Upper lobe of right lung (tissue), 1 donor: Measurements from ENCODE around the gene SPECC1L. TPM values are rescaled to one million over a fixed set of nuclear protein-coding genes. Genes with fewer than 3 reads are reported as not detected.

Source experiments
- ATAC-seq: fragments of 200-7000 bp; cut with Tn5 transposase; one replicate; pipeline ENCODE4 v1.9.1; 2020; ENCODE audit warnings: mild to moderate bottlenecking, moderate library complexity
- DNase-seq: peaks from one replicate; pipeline ENCODE4 v3.0.0-alpha.2; 2020
- H3K27ac ChIP-seq: fragments of 200-600 bp; one replicate; pipeline ENCODE4 v1.8.0; 2022
- H3K27me3 ChIP-seq: fragments of 200-600 bp; one replicate; pipeline ENCODE4 v1.8.0; 2022; ENCODE audit warnings: mild to moderate bottlenecking
- H3K36me3 ChIP-seq: fragments of 200-600 bp; one replicate; pipeline ENCODE4 v1.8.0; 2022
- H3K4me1 ChIP-seq: fragments of 200-600 bp; one replicate; pipeline ENCODE4 v1.8.0; 2022
- H3K4me3 ChIP-seq: fragments of 200-600 bp; one replicate; pipeline ENCODE4 v1.8.0; 2022; ENCODE audit warnings: mild to moderate bottlenecking
- H3K9me3 ChIP-seq: fragments of 200-600 bp; one replicate; pipeline ENCODE4 v1.8.0; 2022
- intact Hi-C: fragments of 100-400 bp; cut with DNase I; formaldehyde crosslinking; loops from one replicate; pipeline ENCODE4 v1.11.0; 2022
- total RNA-seq: library from RNA; stranded (reverse); fragmentation: NEBNext Ultra II Directional; extraction: Animal tissue kit (Norgen Biotek cat#: 25700); gene quantifications from one replicate; pipeline ENCODE4 v1.2.1, GENCODE V29; 2021
- TF ChIP-seq, protein P1 (sequence below): fragments of 200-600 bp; IDR thresholded peaks from one replicate; pipeline ENCODE4 v1.8.0; 2022; ENCODE audit warnings: antibody characterized with exemption
- donor health status: DM: no; HTN: yes; CAD: no; lungs with severe emphysema.

The SPECC1L gene
- total RNA-seq, 1 donor from 2014 or later, result 87.1 TPM

DNA sequence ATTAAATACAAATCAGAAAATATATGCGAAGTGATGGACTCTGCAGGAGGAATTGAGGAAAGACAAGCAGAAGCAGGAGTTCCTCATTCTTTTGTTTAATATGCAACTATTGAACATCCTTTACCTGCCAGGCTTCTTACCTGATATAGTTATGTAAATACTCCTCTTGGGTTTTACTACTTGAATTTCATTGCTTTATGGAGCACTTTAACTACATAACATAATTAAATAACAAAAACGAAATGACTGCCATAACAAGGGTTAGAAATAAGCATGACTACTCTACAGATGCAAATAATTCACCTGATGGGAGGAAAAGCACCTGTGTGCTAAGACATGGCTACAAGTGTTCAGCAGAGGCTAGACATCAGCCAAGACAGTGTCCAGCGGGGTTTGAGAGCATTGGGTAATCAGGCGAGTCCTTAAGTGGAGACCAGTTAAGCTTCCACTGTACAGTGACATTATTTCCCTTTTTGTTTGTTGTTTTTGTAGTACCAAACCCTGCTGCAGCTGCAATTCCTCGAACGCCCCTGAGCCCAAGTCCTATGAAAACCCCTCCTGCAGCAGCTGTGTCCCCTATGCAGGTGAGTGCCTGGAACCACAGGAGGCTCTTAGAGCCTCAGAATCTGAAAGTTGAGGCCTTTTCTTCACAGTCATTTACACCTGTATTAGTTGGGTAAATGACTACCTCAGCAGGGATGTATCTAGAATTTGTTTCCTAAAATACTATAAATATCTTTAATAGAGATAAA lies 67.4 kb downstream of the SPECC1L start:
- H3K9me3 ChIP-seq, result no peaks in the 10 kb centered on the region
- H3K27me3 ChIP-seq, result no peaks in the 10 kb centered on the region
- peaks cover 86% of the 10 kb centered on the region for H3K36me3 ChIP-seq
- peak; percentile 82 for ATAC-seq
- H3K27ac ChIP-seq, result no peak overlapping the region
- no peak for DNase-seq
- TF ChIP-seq, protein P1, sequence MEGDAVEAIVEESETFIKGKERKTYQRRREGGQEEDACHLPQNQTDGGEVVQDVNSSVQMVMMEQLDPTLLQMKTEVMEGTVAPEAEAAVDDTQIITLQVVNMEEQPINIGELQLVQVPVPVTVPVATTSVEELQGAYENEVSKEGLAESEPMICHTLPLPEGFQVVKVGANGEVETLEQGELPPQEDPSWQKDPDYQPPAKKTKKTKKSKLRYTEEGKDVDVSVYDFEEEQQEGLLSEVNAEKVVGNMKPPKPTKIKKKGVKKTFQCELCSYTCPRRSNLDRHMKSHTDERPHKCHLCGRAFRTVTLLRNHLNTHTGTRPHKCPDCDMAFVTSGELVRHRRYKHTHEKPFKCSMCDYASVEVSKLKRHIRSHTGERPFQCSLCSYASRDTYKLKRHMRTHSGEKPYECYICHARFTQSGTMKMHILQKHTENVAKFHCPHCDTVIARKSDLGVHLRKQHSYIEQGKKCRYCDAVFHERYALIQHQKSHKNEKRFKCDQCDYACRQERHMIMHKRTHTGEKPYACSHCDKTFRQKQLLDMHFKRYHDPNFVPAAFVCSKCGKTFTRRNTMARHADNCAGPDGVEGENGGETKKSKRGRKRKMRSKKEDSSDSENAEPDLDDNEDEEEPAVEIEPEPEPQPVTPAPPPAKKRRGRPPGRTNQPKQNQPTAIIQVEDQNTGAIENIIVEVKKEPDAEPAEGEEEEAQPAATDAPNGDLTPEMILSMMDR, result no peak
- intact Hi-C loops, result no loop called here
- no peak overlapping the region for H3K4me3 ChIP-seq
- H3K4me1 ChIP-seq, result peaks cover 21% of the 10 kb centered on the region

DNA sequence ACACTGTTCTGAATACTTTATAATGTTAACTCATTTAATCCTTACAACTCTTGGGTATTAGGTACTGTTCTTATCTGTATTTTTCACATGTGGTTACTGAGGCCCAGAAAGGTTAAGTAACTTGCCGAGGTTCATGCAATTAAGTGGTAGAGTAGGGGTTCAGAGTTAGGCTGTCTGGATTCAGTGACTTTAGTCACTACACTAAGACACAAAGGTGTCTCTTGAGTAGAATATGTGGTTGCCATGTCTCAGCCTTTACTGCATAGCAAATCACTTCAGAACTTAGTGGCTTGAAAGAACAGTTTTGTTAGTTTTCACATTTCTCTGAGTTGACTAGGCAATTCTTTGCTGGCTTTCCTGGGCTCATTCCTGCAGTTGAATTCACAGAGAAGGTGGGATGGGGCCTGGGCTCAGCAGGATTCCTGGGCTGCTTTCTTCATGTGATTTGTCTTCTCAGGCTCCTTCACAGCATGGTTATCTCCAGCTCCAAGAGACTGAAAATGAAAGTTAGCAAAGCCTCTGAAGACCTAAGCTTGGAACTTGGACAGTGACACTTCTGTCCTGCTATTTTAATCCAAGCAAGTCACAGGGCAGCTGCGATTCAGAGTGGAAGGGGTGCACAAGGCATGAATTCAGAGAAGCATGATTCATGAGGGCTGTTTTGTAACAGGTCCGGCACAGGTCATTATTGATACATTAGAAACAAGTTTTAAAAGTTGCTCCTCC lies 68.3 kb downstream of the SPECC1L start:
- intact Hi-C loops, result no loop called here
- ATAC-seq, result peak; percentile 53
- H3K36me3 ChIP-seq, result peaks cover 88% of the 10 kb centered on the region

DNA sequence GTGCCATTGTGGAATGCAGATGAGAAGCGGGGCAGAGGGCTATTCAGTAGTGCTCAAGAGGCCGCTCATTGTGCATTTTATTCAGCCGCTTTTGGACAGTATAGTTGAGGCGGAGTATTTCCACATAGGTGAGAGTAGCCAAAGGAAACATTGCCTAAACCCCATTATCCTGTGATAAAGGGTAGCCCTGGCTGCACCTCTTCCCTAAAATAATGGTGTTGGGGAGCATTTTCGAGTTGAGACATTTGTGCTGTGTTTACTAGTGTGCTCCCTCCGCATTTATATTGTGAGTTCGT lies 68.8 kb downstream of the SPECC1L start:
- Histone ChIP-seq H3K9me3 (no peaks in the 10 kb centered on the region), H3K27ac (peak overlapping the region; percentile 4), H3K27me3 (no peaks in the 10 kb centered on the region), H3K36me3 (peaks cover 88% of the 10 kb centered on the region), H3K4me1 (peaks cover 21% of the 10 kb centered on the region), H3K4me3 (no peak overlapping the region)
- intact Hi-C loops, result no loop called here
- DNase-seq (no peak), ATAC-seq (no peak)
- TF ChIP-seq, protein P1, result no peak

More for the DNA sequence above, 68.3 kb downstream of the SPECC1L start:
- H3K4me1 ChIP-seq, result peaks cover 21% of the 10 kb centered on the region
- H3K4me3 ChIP-seq, result no peak overlapping the region
- peak overlapping the region; percentile 4 for H3K27ac ChIP-seq
- H3K9me3 ChIP-seq, result no peaks in the 10 kb centered on the region
- H3K27me3 ChIP-seq, result no peaks in the 10 kb centered on the region
- DNase-seq, result no peak
- TF ChIP-seq, protein P1, result no peak

DNA sequence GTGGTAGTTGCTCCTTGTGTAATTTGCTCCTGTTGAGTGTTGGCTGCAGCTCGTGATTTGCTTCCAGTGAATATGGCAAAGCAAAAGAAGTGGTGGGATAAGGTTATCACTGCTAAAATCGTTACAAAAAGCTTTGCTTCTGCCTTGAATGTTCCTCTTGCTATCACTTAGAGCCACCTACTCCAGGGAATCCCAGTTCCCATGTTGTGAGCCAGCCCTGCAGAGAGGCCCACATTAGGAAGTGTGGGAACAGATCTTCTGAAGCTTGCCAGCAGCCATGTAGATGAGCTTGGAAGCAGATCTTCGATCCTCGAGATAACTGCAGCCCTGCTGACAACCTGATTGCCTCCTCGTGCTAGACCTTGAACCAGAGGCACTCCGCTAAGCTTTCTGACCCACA lies 71.0 kb downstream of the SPECC1L start:
- Histone ChIP-seq H3K4me3 (no peak overlapping the region), H3K27me3 (no peaks in the 10 kb centered on the region), H3K4me1 (peaks cover 14% of the 10 kb centered on the region), H3K27ac (no peak overlapping the region), H3K36me3 (peaks cover 88% of the 10 kb centered on the region), H3K9me3 (no peaks in the 10 kb centered on the region)
- TF ChIP-seq, protein P1, result no peak
- ATAC-seq (no peak), DNase-seq (no peak)
- intact Hi-C loops, result no loop called here

DNA sequence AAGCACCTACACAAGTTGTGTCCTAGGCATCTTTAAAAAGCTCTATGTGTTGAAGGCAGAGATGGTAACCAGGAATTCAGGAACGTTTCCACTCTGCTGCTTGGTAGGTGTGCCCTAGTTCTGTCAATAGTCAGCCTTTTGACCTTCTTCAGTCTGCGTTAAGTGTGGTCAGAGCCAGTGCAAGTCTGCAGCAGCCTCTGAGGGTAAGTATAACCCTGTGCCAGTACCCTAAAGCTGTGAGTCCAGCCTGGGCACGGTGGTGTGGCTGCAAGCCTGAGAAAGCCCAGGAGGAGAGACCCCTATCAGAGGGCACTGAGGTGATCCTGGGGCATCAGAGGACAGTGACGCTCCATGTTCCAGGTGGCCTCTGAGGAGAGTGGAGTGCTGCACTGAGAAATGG lies 80.0 kb downstream of the SPECC1L start:
- no peaks in the 10 kb centered on the region for H3K4me1 ChIP-seq
- H3K27ac ChIP-seq, result no peak overlapping the region
- no peaks in the 10 kb centered on the region for H3K9me3 ChIP-seq
- peaks cover 82% of the 10 kb centered on the region for H3K36me3 ChIP-seq
- ATAC-seq (no peak), DNase-seq (no peak)
- H3K27me3 ChIP-seq, result no peaks in the 10 kb centered on the region
- no peak overlapping the region for H3K4me3 ChIP-seq
- TF ChIP-seq, protein P1, result no peak
- intact Hi-C loops, result no loop called here
